Amniotic stem cell (primary cell): Measurements from ENCODE around the gene DGLUCY.
A peak's percentile ranks its signal among the peaks of the same experiment; 100 is the strongest.
"Not testable (repeated sequence)": the region's sequence is repeated elsewhere in the genome, so short reads cannot be mapped to it uniquely, and the experiment has no call there.

ENCODE experiments used
- DNase-seq: peaks from one replicate; lab custom pipeline; 2025; lab: John Stamatoyannopoulos, UW

DGLUCY gene

GRCh38 chr14:91113829-91114078 lies at the start of gene DGLUCY:
Gene DGLUCY, plus strand, starts transcription at chr14:91114073. Its CDS starts 46,222 bp downstream, at chr14:91160295.
- DNase-seq = peak; percentile 45

- no peak for DNase-seq
These were observed 48.6 kb upstream of the DGLUCY start for GRCh38 chr14:91065266-91065665.

GRCh38 chr14:91067186-91067585 lies 46.7 kb upstream of the DGLUCY start:
- DNase-seq = no peak

- DNase-seq = no peak
These were observed 45.2 kb upstream of the DGLUCY start for GRCh38 chr14:91068642-91069041.

GRCh38 chr14:91070572-91070971 lies 43.3 kb upstream of the DGLUCY start:
- no peak for DNase-seq

GRCh38 chr14:91075553-91075952 lies 38.3 kb upstream of the DGLUCY start:
- no peak for DNase-seq

- DNase-seq = no peak
These were observed 35.7 kb upstream of the DGLUCY start for GRCh38 chr14:91078095-91078737.

- no peak for DNase-seq
These were observed 33.8 kb upstream of the DGLUCY start for GRCh38 chr14:91080071-91080470.

- no peak for DNase-seq
These were observed 31.6 kb upstream of the DGLUCY start for GRCh38 chr14:91082282-91082681.

- no peak for DNase-seq
These were observed 29.4 kb upstream of the DGLUCY start for GRCh38 chr14:91084516-91084915.

- DNase-seq = not testable (repeated sequence)
These were observed 26.4 kb upstream of the DGLUCY start for GRCh38 chr14:91087470-91087869.

GRCh38 chr14:91088585-91089235 lies 25.2 kb upstream of the DGLUCY start:
- DNase-seq = no peak

- DNase-seq = no peak
These were observed 23.8 kb upstream of the DGLUCY start for GRCh38 chr14:91089958-91090535.

- DNase-seq = no peak
These were observed 23.1 kb upstream of the DGLUCY start for GRCh38 chr14:91090743-91091142.

- DNase-seq = no peak
These were observed 21.8 kb upstream of the DGLUCY start for GRCh38 chr14:91092073-91092472.

GRCh38 chr14:91093743-91094472 lies 20.0 kb upstream of the DGLUCY start:
- DNase-seq = not testable (repeated sequence)

GRCh38 chr14:91094772-91095171 lies 19.1 kb upstream of the DGLUCY start:
- DNase-seq = no peak

- DNase-seq = no peak
These were observed 18.7 kb upstream of the DGLUCY start for GRCh38 chr14:91095178-91095577.

GRCh38 chr14:91097657-91098056 lies 16.2 kb upstream of the DGLUCY start:
- not testable (repeated sequence) for DNase-seq

GRCh38 chr14:91098591-91098990 lies 15.3 kb upstream of the DGLUCY start:
- DNase-seq = no peak

- no peak for DNase-seq
These were observed 13.8 kb upstream of the DGLUCY start for GRCh38 chr14:91100102-91100501.

- no peak for DNase-seq
These were observed 10.8 kb upstream of the DGLUCY start for GRCh38 chr14:91103116-91103515.
